Measurements from ENCODE around the gene CCDC196. TPM values are rescaled to one million over a fixed set of nuclear protein-coding genes. Genes with fewer than 3 reads are reported as not detected.

Gene CCDC196
- total RNA-seq, 6 donors from 2014 or later: not detected

DNA sequence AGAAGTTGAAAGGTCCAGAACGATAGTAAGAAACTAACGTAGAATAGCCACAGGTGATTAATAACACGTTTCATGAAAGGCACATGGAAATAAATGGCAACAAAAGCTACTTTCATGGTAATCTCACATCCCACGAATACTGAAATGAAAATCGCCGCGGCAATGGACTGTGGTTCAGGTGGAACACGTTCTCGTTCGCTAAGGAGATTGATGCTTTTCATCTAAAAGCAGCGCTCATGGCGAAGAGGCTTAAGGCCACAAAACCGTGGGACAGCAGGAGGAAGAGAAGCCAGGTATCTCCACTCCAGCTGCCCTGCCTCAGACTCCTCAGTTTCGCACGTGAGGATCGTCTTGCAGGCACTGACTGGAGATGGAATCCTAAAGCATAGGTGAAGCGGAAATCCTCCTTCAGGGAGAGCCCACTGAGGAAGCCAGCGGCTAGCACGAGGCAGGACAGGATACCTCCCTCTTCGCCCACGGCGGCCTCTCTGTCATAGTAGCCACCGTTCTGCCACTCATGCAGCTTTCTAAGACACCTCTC, 21.1 kb downstream of the CCDC196 start:
- peak overlapping the region; percentile 86 to 93 (median 92) for H3K27ac ChIP-seq
- H3K27me3 ChIP-seq: no peaks in the 10 kb centered on the region
- H3K36me3 ChIP-seq: no peaks in the 10 kb centered on the region
- no peak for DNase-seq
- H3K9me3 ChIP-seq: no peaks in the 10 kb centered on the region
- H3K4me1 ChIP-seq: peaks cover 7 to 20% (median 11%) of the 10 kb centered on the region in 4 donors
- TF ChIP-seq POLR2AphosphoS5 (IDR thresholded peaks at IDR 0.05) (no peak), POLR2A (IDR thresholded peaks at IDR 0.05) (peak in 1 of 4 donors; percentile 11)
- 2 to 3% methylated on average over 20 to 23 of the region's 23 CpGs for WGBS, 2 donors
- ATAC-seq (ENCODE audit: low FRiP score in 2 of 2): peak; percentile 46 to 70
- H3K4me3 ChIP-seq: peak overlapping the region; percentile 56 to 94 (median 83)

DNA sequence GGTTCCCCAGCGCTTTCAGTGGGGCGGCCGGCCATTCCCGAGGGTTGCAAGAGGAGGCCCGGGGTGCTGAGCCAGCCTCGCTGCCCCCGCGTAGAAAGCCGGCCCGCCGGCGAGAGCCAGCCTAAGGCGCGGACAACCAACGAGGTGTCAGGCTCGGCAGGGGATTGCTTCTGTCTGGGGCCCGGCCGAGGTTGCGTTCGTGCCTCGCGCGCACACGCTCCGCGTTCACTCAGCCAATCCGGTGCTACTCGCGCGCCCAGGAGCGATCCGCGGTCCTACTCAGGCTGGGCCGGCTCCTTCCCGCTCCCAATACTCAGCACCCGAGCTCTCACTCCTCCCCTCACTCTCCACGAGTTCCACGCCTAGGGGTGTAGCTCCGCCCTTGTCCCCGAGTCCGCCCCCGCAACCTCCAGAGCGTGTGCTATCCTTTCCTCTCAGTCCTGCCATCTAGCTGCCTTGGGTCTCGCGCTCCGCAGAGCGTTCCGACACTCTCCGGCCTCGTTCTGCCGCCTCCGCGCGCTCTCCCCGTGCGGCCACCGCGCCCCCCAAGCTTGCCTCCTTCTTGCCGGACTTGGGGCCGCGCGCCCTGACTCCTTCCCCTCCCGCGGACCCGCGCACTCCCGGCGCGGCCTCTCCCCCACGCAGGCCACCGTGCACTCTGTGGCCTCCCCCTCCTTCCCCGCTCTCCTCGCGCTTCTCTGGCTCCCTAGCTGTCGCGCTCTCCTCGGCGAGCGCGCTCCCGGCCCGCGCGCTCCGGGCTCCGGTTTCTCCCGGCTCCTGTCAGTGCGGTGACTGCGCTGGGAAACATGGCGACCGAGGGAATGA, 21.8 kb downstream of the CCDC196 start, which contains the start of gene GPHN:
Gene GPHN, plus strand, starts transcription at position 426 of the 825 bp plus-strand sequence.
- TF ChIP-seq, protein P1, sequence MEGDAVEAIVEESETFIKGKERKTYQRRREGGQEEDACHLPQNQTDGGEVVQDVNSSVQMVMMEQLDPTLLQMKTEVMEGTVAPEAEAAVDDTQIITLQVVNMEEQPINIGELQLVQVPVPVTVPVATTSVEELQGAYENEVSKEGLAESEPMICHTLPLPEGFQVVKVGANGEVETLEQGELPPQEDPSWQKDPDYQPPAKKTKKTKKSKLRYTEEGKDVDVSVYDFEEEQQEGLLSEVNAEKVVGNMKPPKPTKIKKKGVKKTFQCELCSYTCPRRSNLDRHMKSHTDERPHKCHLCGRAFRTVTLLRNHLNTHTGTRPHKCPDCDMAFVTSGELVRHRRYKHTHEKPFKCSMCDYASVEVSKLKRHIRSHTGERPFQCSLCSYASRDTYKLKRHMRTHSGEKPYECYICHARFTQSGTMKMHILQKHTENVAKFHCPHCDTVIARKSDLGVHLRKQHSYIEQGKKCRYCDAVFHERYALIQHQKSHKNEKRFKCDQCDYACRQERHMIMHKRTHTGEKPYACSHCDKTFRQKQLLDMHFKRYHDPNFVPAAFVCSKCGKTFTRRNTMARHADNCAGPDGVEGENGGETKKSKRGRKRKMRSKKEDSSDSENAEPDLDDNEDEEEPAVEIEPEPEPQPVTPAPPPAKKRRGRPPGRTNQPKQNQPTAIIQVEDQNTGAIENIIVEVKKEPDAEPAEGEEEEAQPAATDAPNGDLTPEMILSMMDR (IDR thresholded peaks at IDR 0.05): peak in 4 of 6 experiments; percentile 19 to 48 (median 36)
- TF ChIP-seq POLR2A (IDR thresholded peaks at IDR 0.05) (peak in 3 of 4 donors; percentile 31 to 92 (median 82)), POLR2AphosphoS5 (IDR thresholded peaks at IDR 0.05) (peak; percentile 34 to 94), EP300 (IDR thresholded peaks at IDR 0.05) (no peak)
- Histone ChIP-seq H3K27me3 (no peaks in the 10 kb centered on the region), H3K4me1 (peaks cover 8 to 20% (median 11%) of the 10 kb centered on the region in 4 donors), H3K27ac (peak within 1 kb of the TSS; percentile 86 to 93 (median 92)), H3K36me3 (no peaks in the 10 kb centered on the region), H3K4me3 (peak within 1 kb of the TSS; percentile 75 to 95 (median 92)), H3K9me3 (no peaks in the 10 kb centered on the region)
- ATAC-seq (ENCODE audit: low FRiP score in 2 of 2) (peak; percentile 98 to 99), DNase-seq (peak; percentile 97 to 98)
- 1% methylated on average over 81 of the region's 91 CpGs; no CpG with 5 or more reads in 1 of the 2 donors for WGBS, 2 donors

DNA sequence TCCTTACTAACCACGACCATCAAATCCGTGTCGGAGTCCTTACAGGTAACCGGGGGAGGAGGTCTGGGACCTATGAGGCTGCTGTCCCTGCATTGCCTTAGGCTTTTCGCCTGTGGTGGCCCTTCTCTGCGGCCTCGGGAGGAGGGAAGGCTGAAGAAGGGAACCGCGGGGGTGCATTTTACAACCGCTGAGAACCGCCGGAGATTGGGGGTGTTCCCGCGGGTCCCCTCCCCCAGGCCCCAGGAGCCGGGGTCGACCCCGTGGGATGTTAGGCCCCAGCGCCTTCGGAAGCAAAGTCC, 22.3 kb downstream of the CCDC196 start:
- H3K4me1 ChIP-seq: peaks cover 8 to 24% (median 14%) of the 10 kb centered on the region in 4 donors
- TF ChIP-seq, protein P1 (IDR thresholded peaks at IDR 0.05): no peak
- no peak for TF ChIP-seq POLR2AphosphoS5 (IDR thresholded peaks at IDR 0.05)
- TF ChIP-seq POLR2A (IDR thresholded peaks at IDR 0.05): no peak
- no peak for TF ChIP-seq EP300 (IDR thresholded peaks at IDR 0.05)
- H3K9me3 ChIP-seq: no peaks in the 10 kb centered on the region
- ATAC-seq (ENCODE audit: low FRiP score in 2 of 2) (no peak), DNase-seq (no peak)
- 0% methylated on average over 19 of the region's 19 CpGs; no CpG with 5 or more reads in 1 of the 2 donors for WGBS, 2 donors
- H3K27ac ChIP-seq: peak overlapping the region; percentile 86 to 93 (median 92)
- peak overlapping the region; percentile 75 to 95 (median 92) for H3K4me3 ChIP-seq
- H3K27me3 ChIP-seq: no peaks in the 10 kb centered on the region
- no peaks in the 10 kb centered on the region for H3K36me3 ChIP-seq

DNA sequence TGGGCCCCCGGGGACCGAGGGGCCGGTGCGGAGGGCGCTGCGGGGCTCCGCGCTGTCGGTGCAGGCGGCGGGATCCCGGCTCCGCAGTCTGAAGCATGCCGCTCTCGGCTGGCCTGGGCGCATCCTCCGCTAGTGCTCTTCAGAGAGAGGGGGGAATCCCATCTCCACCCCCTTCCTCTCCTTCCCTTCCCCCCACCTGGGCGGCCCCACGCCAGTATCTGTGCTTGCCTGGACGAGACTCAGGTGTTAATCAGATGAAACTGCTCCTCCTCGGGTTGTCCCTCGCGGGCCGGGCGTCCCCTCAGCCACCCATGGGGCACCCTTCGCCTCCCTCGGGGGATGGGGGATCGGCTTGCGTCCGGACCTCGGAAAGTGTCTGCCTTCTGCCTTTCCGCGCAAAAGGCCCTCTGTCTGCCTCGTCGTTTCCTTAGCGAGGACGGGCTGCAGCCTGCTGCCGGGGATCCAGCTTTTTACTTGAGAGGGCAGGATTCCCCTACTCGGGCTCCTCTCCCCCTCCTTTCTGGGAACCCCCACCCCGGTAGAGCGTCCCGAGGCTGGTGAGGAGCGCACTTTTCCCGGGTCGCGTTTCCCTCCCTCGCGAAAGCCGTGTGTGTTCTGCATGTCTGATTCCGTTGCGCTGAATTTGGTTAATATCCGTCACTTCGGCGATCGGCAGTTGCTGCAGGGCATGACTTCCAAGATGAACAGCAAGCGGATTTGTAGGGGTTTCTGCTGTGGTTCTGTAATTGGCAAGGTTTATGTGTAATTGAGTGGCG, 22.9 kb downstream of the CCDC196 start:
- ATAC-seq (ENCODE audit: low FRiP score in 2 of 2): peak; percentile 1 to 36
- peak; percentile 35 to 87 for DNase-seq
- H3K27ac ChIP-seq: peak overlapping the region; percentile 86 to 93 (median 92)
- H3K27me3 ChIP-seq: no peaks in the 10 kb centered on the region
- TF ChIP-seq EP300 (IDR thresholded peaks at IDR 0.05): no peak
- no peak for TF ChIP-seq POLR2AphosphoS5 (IDR thresholded peaks at IDR 0.05)
- TF ChIP-seq, protein P1 (IDR thresholded peaks at IDR 0.05): no peak
- TF ChIP-seq POLR2A (IDR thresholded peaks at IDR 0.05): no peak
- H3K4me1 ChIP-seq: peaks cover 8 to 29% (median 17%) of the 10 kb centered on the region in 4 donors
- no peaks in the 10 kb centered on the region for H3K9me3 ChIP-seq
- no peaks in the 10 kb centered on the region for H3K36me3 ChIP-seq
- peak overlapping the region; percentile 75 to 95 (median 92) for H3K4me3 ChIP-seq
- 1% methylated on average over 6 to 46 of the region's 57 CpGs for WGBS, 2 donors

DNA sequence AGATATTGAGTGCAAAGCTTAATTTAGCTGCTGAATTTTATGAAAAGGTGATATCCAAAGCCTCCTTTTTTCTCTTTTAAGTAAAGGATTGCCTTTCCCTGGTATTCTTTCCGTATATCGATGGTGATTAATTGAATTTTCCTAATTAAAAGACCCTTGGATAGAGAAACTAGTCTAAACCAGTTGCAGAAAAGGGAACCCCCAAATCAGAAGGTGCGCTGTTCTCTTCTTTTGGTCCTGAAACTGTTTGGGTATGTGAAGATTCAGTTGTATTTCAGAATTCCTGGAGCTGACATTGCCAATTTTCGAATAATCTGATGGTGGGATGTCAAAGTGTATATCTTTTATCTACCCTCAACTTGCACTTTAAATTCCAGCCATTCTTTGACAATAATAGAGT, 23.7 kb downstream of the CCDC196 start:
- H3K36me3 ChIP-seq: no peaks in the 10 kb centered on the region
- H3K9me3 ChIP-seq: no peaks in the 10 kb centered on the region
- no peaks in the 10 kb centered on the region for H3K27me3 ChIP-seq
- H3K27ac ChIP-seq: no peak overlapping the region
- WGBS, 2 donors: 52 to 53% methylated on average over 4 of the region's 4 CpGs
- H3K4me3 ChIP-seq: peak overlapping the region in 3 of 4 donors; percentile 75 to 94 (median 91)
- ATAC-seq (ENCODE audit: low FRiP score in 2 of 2): no peak
- peaks cover 8 to 29% (median 20%) of the 10 kb centered on the region in 4 donors for H3K4me1 ChIP-seq
- no peak for DNase-seq
- TF ChIP-seq, protein P1 (IDR thresholded peaks at IDR 0.05): no peak
- TF ChIP-seq POLR2A (IDR thresholded peaks at IDR 0.05) (no peak), EP300 (IDR thresholded peaks at IDR 0.05) (no peak), POLR2AphosphoS5 (IDR thresholded peaks at IDR 0.05) (no peak)

Measured in upper lobe of left lung (tissue), 6 donors.